GM21619 (cell line): ENCODE data around the gene DAAM1.
A peak's percentile ranks its signal among the peaks of the same experiment; 100 is the strongest.

Experiments
- ATAC-seq: cut with Tn5 transposase; IDR thresholded peaks from one replicate; pipeline ENCODE4 v1.9.1; 2021; ENCODE audit not compliant: unreplicated experiment

Gene DAAM1

GRCh38 chr14:59187118-59187517 is 1.3 kb upstream of the DAAM1 start:
- no peak for ATAC-seq

GRCh38 chr14:59187802-59188460 is 536 bp upstream of the DAAM1 start:
- peak; percentile 10 for ATAC-seq

- ATAC-seq, result peak; percentile 17
These were observed 771 bp downstream of the DAAM1 start for GRCh38 chr14:59189091-59189785.

- peak; percentile 48 for ATAC-seq
These were observed 1.4 kb downstream of the DAAM1 start for GRCh38 chr14:59189786-59190368.

- peak; percentile 4 for ATAC-seq
These were observed 1.9 kb downstream of the DAAM1 start for GRCh38 chr14:59190372-59190771.

- no peak for ATAC-seq
These were observed 7.4 kb downstream of the DAAM1 start for GRCh38 chr14:59195912-59196311.

GRCh38 chr14:59197695-59198262 is 9.3 kb downstream of the DAAM1 start:
- ATAC-seq, result no peak

- ATAC-seq, result no peak
These were observed 10.7 kb downstream of the DAAM1 start for GRCh38 chr14:59199205-59199604.

GRCh38 chr14:59199614-59200013 is 11.1 kb downstream of the DAAM1 start:
- no peak for ATAC-seq

GRCh38 chr14:59200195-59200594 is 11.7 kb downstream of the DAAM1 start:
- no peak for ATAC-seq

- no peak for ATAC-seq
These were observed 13.6 kb downstream of the DAAM1 start for GRCh38 chr14:59202031-59202430.

GRCh38 chr14:59204305-59204704 is 15.8 kb downstream of the DAAM1 start:
- no peak for ATAC-seq

GRCh38 chr14:59206892-59207291 is 18.4 kb downstream of the DAAM1 start:
- no peak for ATAC-seq

GRCh38 chr14:59207506-59207933 is 19.1 kb downstream of the DAAM1 start:
- ATAC-seq, result no peak

- no peak for ATAC-seq
These were observed 19.9 kb downstream of the DAAM1 start for GRCh38 chr14:59208224-59208814.

- ATAC-seq, result no peak
These were observed 20.5 kb downstream of the DAAM1 start for GRCh38 chr14:59208954-59209353.

- ATAC-seq, result no peak
These were observed 22.2 kb downstream of the DAAM1 start for GRCh38 chr14:59210621-59211020.

GRCh38 chr14:59213368-59214315 is 25.2 kb downstream of the DAAM1 start:
- no peak for ATAC-seq

GRCh38 chr14:59214702-59215302 is 26.3 kb downstream of the DAAM1 start:
- peak; percentile 70 for ATAC-seq

GRCh38 chr14:59215322-59215721 is 26.9 kb downstream of the DAAM1 start:
- no peak for ATAC-seq
